Activated CD4-positive, alpha-beta memory T cell treated with anti-CD3 and anti-CD28 coated beads, Interleukin-2, amount 10 ng/mL, durations not matched to agents 7 days and 5 days (primary cell): ENCODE data around the gene SVOP. TPM values are rescaled to one million over a fixed set of nuclear protein-coding genes. Genes with fewer than 3 reads are reported as not detected.
A peak's percentile ranks its signal among the peaks of the same experiment; 100 is the strongest.
"Not testable (repeated sequence)": the region's sequence is repeated elsewhere in the genome, so short reads cannot be mapped to it uniquely, and the experiment has no call there.

ENCODE experiments used
- CTCF ChIA-PET: fragments of 350-600 bp; sonication (Branson Sonifier 250); formaldehyde crosslinking; loops from one replicate; lab custom pipeline; 2021; ENCODE audit warnings: antibody characterized with exemption, inconsistent platforms; lab: Charles Lee
- POLR2A ChIA-PET: fragments of 350-600 bp; sonication (Branson Sonifier 250); formaldehyde crosslinking; loops from one replicate; lab custom pipeline; 2021; ENCODE audit warnings: antibody characterized with exemption; lab: Charles Lee
- DNase-seq: peaks from one replicate; pipeline ENCODE4 v3.0.0-alpha.2; 2020
- H3K27ac Mint-ChIP-seq: one replicate; pipeline ENCODE4 v1.8.0; 2021; ENCODE audit warnings: mild to moderate bottlenecking, mixed read lengths
- H3K27me3 Mint-ChIP-seq: one replicate; pipeline ENCODE4 v1.8.0; 2021; ENCODE audit warnings: mixed read lengths
- H3K36me3 Mint-ChIP-seq: one replicate; pipeline ENCODE4 v1.8.0; 2021; ENCODE audit warnings: low read depth, mixed read lengths
- H3K4me1 Mint-ChIP-seq: one replicate; pipeline ENCODE4 v1.8.0; 2021; ENCODE audit warnings: mixed read lengths
- H3K4me3 Mint-ChIP-seq: one replicate; pipeline ENCODE4 v1.8.0; 2021; ENCODE audit warnings: mild to moderate bottlenecking, mixed read lengths
- H3K9me3 Mint-ChIP-seq: one replicate; pipeline ENCODE4 v1.8.0; 2021; ENCODE audit warnings: mixed read lengths
- total RNA-seq, 2 experiments: library from RNA; stranded (reverse); gene quantifications; one replicate each; pipeline ENCODE4 v1.2.3, GENCODE V29; 2021

Gene SVOP
- total RNA-seq, 2 experiments from 2014 or later: not detected

DNA sequence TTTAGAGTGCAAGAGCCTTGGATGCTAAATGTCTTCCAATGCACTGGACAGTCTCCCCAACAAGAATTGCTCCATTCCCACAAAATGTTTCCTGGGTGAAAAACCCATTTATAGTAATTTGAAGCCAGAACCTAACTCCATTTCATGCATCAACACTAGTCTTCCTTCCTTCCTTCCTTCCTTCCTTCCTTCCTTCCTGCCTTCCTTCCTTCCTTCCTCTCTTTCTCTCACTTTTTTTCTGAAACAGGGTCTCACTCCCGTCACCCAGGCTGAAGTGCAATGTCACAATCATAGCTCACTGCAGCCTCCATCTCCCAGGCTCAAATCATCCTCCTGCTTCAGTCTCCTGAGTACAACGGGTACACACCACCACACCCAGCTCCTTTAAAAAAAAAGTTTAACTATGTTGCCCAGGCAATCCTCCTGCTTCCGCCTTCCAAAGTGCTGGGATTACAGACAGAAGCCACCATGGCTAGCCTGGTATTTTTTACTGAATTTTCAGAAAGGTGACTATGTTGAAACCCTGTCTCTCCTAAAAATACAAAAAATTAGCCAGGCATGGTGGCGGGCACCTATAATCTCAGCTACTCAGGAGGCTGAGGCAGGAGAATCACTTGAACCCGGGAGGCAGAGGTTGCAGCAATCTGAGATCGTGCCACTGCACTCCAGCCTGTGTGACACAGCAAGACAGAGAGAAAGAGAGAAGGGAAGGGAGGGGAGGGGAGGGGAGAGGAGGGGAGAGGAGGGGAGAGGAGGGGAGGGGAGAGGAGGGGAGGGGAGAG lies 161.5 kb downstream of the SVOP start:
- Mint-ChIP-seq H3K4me1 (peaks cover 62% of the 10 kb centered on the region), H3K4me3 (peak overlapping the region; percentile 82), H3K36me3 (peaks cover 20% of the 10 kb centered on the region), H3K27ac (peak overlapping the region; percentile 80)
- POLR2A ChIA-PET: interaction anchor here (1.3 to 4.4 kb wide), 5 partner anchors 19 to 228 kb away, joined by 4 to 62 read pairs (median 19); partner anchors contain the start of gene USP30
- CTCF ChIA-PET: interaction anchor here (2.8 kb wide), 2 partner anchors 21 to 24 kb away, joined by 10 to 12 read pairs; no protein-coding TSS in a partner anchor
- H3K9me3 Mint-ChIP-seq, H3K27me3 Mint-ChIP-seq, DNase-seq: not testable (repeated sequence)

DNA sequence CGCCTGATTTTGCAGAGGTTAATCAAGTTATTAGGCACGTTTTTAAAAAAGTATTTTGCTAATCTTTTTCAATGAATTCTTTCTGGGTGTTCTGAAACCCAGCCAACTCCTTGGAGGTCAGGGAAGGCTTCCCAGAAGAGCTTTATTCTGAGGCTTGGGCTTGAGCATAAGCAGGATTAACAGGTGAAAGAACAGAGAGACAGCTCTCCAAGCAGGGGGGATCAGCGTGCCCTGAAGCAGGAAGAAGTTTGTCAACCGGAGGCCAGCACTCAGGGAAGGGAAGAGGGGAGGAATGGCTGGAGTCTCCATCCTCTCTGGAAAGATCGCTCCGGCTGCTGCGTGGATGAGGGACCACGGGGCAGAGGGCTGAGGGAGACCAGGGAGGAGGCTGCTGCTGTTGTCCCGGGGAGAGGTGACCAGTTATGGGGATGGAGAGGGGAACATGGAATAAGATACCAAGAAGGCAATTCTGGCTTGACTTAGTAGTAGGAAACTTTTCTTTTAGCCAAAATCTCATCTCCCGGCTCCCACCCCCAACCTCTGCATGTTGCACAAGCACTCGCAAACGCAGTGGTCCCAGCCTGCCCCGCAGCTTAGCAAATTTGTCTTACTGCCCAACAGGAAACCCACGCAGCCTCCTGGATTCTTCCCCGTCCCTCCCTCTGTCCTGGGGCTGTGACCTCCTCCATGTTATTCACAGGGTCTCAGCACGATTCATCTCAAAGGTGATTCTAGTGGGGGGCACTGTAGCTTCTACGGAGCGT lies 162.4 kb downstream of the SVOP start:
- Mint-ChIP-seq H3K4me1 (peaks cover 69% of the 10 kb centered on the region), H3K4me3 (peak overlapping the region; percentile 82)
- POLR2A ChIA-PET: interaction anchor here (0.6 to 4.4 kb wide), 17 partner anchors 10 to 346 kb away, joined by 3 to 62 read pairs (median 5); partner anchors contain the start of genes ISCU, SART3 and USP30

More for the DNA sequence above, 162.4 kb downstream of the SVOP start:
- CTCF ChIA-PET: interaction anchor here (1.2 to 2.8 kb wide), 4 partner anchors 20 to 298 kb away, joined by 3 to 12 read pairs (median 7); no protein-coding TSS in a partner anchor
- peaks cover 25% of the 10 kb centered on the region for H3K36me3 Mint-ChIP-seq
- no peak for DNase-seq
- H3K27me3 Mint-ChIP-seq: peaks cover 2% of the 10 kb centered on the region
- H3K9me3 Mint-ChIP-seq: no peaks in the 10 kb centered on the region
- H3K27ac Mint-ChIP-seq: peak overlapping the region; percentile 80

Other genes starting within 250 kb of the SVOP start
- gene SSH1, start 163.5 kb downstream of the SVOP start, total RNA-seq: 10 to 100 TPM; 56.7 to 57.4 TPM
- gene DAO, start 141.0 kb downstream of the SVOP start, total RNA-seq: not detected
- 10 to 100 TPM in 1 of 2 experiments, 1 to 10 TPM in 1; 6.9 to 13.7 TPM for gene USP30, start 31.5 kb upstream of the SVOP start, total RNA-seq
- gene ALKBH2, start 72.4 kb upstream of the SVOP start, total RNA-seq: 1 to 10 TPM; 8.2 to 8.7 TPM
- 10 to 100 TPM; 35.3 to 38.4 TPM for gene UNG, start 76.5 kb upstream of the SVOP start, total RNA-seq
- 10 to 100 TPM in 1 of 2 experiments, 1 to 10 TPM in 1; 9.7 to 12.2 TPM for gene ACACB, start 95.5 kb upstream of the SVOP start, total RNA-seq